GM18909 (cell line): Measurements from ENCODE around the gene CYB5R4.
"Not testable (repeated sequence)": the region's sequence is repeated elsewhere in the genome, so short reads cannot be mapped to it uniquely, and the experiment has no call there.

ENCODE experiments used
- ATAC-seq: cut with Tn5 transposase; IDR thresholded peaks from one replicate; pipeline ENCODE4 v1.9.1; 2021; ENCODE audit warnings: mild to moderate bottlenecking; ENCODE audit not compliant: unreplicated experiment, poor library complexity

The CYB5R4 gene

GRCh38 chr6:83862776-83863471 lies 3.4 kb downstream of the CYB5R4 start:
- no peak for ATAC-seq

GRCh38 chr6:83867043-83867442 lies 7.6 kb downstream of the CYB5R4 start:
- ATAC-seq, result no peak

GRCh38 chr6:83867527-83868161 lies 8.2 kb downstream of the CYB5R4 start:
- ATAC-seq, result no peak

GRCh38 chr6:83868639-83869038 lies 9.2 kb downstream of the CYB5R4 start:
- no peak for ATAC-seq

GRCh38 chr6:83870649-83871048 lies 11.2 kb downstream of the CYB5R4 start:
- no peak for ATAC-seq

GRCh38 chr6:83872386-83873118 lies 13.1 kb downstream of the CYB5R4 start:
- no peak for ATAC-seq

GRCh38 chr6:83873869-83874268 lies 14.4 kb downstream of the CYB5R4 start:
- no peak for ATAC-seq

GRCh38 chr6:83875843-83876242 lies 16.4 kb downstream of the CYB5R4 start:
- no peak for ATAC-seq

GRCh38 chr6:83878902-83879644 lies 19.6 kb downstream of the CYB5R4 start:
- ATAC-seq, result no peak

GRCh38 chr6:83879746-83880145 lies 20.3 kb downstream of the CYB5R4 start:
- ATAC-seq, result no peak

- ATAC-seq, result no peak
Measured at GRCh38 chr6:83883240-83883639, 23.8 kb downstream of the CYB5R4 start.

- ATAC-seq, result peak; percentile 92
Measured at GRCh38 chr6:83884523-83884922, 25.0 kb downstream of the CYB5R4 start.

- ATAC-seq, result no peak
Measured at GRCh38 chr6:83885984-83886383, 26.5 kb downstream of the CYB5R4 start.

GRCh38 chr6:83889621-83890020 lies 30.1 kb downstream of the CYB5R4 start:
- ATAC-seq, result no peak

- no peak for ATAC-seq
Measured at GRCh38 chr6:83890520-83890919, 31.0 kb downstream of the CYB5R4 start.

- ATAC-seq, result no peak
Measured at GRCh38 chr6:83891586-83891985, 32.1 kb downstream of the CYB5R4 start.

GRCh38 chr6:83893024-83893423 lies 33.5 kb downstream of the CYB5R4 start:
- ATAC-seq, result no peak

- ATAC-seq, result not testable (repeated sequence)
Measured at GRCh38 chr6:83897094-83897493, 37.6 kb downstream of the CYB5R4 start.

- no peak for ATAC-seq
Measured at GRCh38 chr6:83901624-83902023, 42.1 kb downstream of the CYB5R4 start.

- ATAC-seq, result no peak
Measured at GRCh38 chr6:83904395-83904794, 44.9 kb downstream of the CYB5R4 start.

- ATAC-seq, result no peak
Measured at GRCh38 chr6:83905648-83906047, 46.2 kb downstream of the CYB5R4 start.
